LHCN-M2 (cell line): ENCODE measurements around the gene ADGRG3. TPM values are rescaled to one million over a fixed set of nuclear protein-coding genes. Genes with fewer than 3 reads are reported as not detected.

Source experiments
- DNase-seq: peaks from one replicate; pipeline ENCODE4 v3.0.0-alpha.2; 2012; ENCODE audit warnings: low read depth
- total RNA-seq: library from RNA; depleted of rRNA; stranded (reverse); fragments of >200 nt; gene quantifications from 2 replicates; pipeline ENCODE4 v1.2.3, GENCODE V29; 2014

Gene ADGRG3
- total RNA-seq, 1 experiment from 2014 or later: not detected

GRCh38 chr16:57694725-57695679, 26.9 kb downstream of the ADGRG3 start, which contains the start of gene DRC7:
Gene DRC7 (plus strand): TSS chr16:57694806. CDS start chr16:57697950, 3,144 bp downstream.
- peak; percentile 34 for DNase-seq

- no peak for DNase-seq
These were observed 27.6 kb downstream of the ADGRG3 start for GRCh38 chr16:57695680-57696069.

- no peak for DNase-seq
These were observed 28.1 kb downstream of the ADGRG3 start for GRCh38 chr16:57696240-57696639.

GRCh38 chr16:57697896-57698537, 29.9 kb downstream of the ADGRG3 start:
- DNase-seq: no peak

GRCh38 chr16:57698812-57699405, 30.8 kb downstream of the ADGRG3 start:
- no peak for DNase-seq

GRCh38 chr16:57699481-57699880, 31.4 kb downstream of the ADGRG3 start:
- DNase-seq: no peak

- DNase-seq: no peak
These were observed 31.8 kb downstream of the ADGRG3 start for GRCh38 chr16:57699899-57700298.

- DNase-seq: no peak
These were observed 32.9 kb downstream of the ADGRG3 start for GRCh38 chr16:57700781-57701551.

GRCh38 chr16:57701759-57702371, 33.8 kb downstream of the ADGRG3 start:
- DNase-seq: no peak

GRCh38 chr16:57703416-57704010, 35.4 kb downstream of the ADGRG3 start:
- DNase-seq: no peak

GRCh38 chr16:57704011-57704904, 36.2 kb downstream of the ADGRG3 start:
- no peak for DNase-seq

- DNase-seq: no peak
These were observed 37.1 kb downstream of the ADGRG3 start for GRCh38 chr16:57704905-57705852.

GRCh38 chr16:57706717-57707116, 38.6 kb downstream of the ADGRG3 start:
- DNase-seq: no peak

GRCh38 chr16:57707331-57707730, 39.2 kb downstream of the ADGRG3 start:
- no peak for DNase-seq

- DNase-seq: no peak
These were observed 40.1 kb downstream of the ADGRG3 start for GRCh38 chr16:57708168-57708567.

GRCh38 chr16:57709663-57710062, 41.6 kb downstream of the ADGRG3 start:
- no peak for DNase-seq

- DNase-seq: no peak
These were observed 43.2 kb downstream of the ADGRG3 start for GRCh38 chr16:57711346-57711745.

GRCh38 chr16:57711993-57712392, 43.9 kb downstream of the ADGRG3 start:
- DNase-seq: no peak
